C4-2B (cell line): ENCODE measurements around the gene ZBTB20.

Experiments
- H3K27ac ChIP-seq: fragments of 450-650 bp; 2 replicates; pipeline ENCODE4 v1.5.1; 2017
- CTCF ChIP-seq: fragments of 450-650 bp; conservative IDR thresholded peaks from 2 replicates; pipeline ENCODE4 v1.5.1; 2017; ENCODE audit warnings: mild to moderate bottlenecking
- ZFX ChIP-seq: fragments of 450-650 bp; IDR thresholded peaks from 2 replicates; pipeline ENCODE4 v1.6.1; 2017

ZBTB20 gene

GRCh38 chr3:114642951-114643741 lies 503.9 kb downstream of the ZBTB20 start:
- TF ChIP-seq CTCF (no peak), ZFX (no peak)
- H3K27ac ChIP-seq, result no peak overlapping the region

- no peak overlapping the region for H3K27ac ChIP-seq
- TF ChIP-seq CTCF, result no peak
- TF ChIP-seq ZFX, result no peak
Measured at GRCh38 chr3:114640126-114640525, 507.0 kb downstream of the ZBTB20 start.

- no peak for TF ChIP-seq ZFX
- no peak for TF ChIP-seq CTCF
- H3K27ac ChIP-seq, result no peak overlapping the region
Measured at GRCh38 chr3:114639171-114639570, 507.9 kb downstream of the ZBTB20 start.

- H3K27ac ChIP-seq, result no peak overlapping the region
- no peak for TF ChIP-seq CTCF
- no peak for TF ChIP-seq ZFX
Measured at GRCh38 chr3:114635878-114636277, 511.2 kb downstream of the ZBTB20 start.

- no peak for TF ChIP-seq CTCF
- TF ChIP-seq ZFX, result no peak
- no peak overlapping the region for H3K27ac ChIP-seq
Measured at GRCh38 chr3:114634635-114635034, 512.5 kb downstream of the ZBTB20 start.

GRCh38 chr3:114632757-114633424 lies 514.2 kb downstream of the ZBTB20 start:
- no peak overlapping the region for H3K27ac ChIP-seq
- TF ChIP-seq ZFX (no peak), CTCF (no peak)

- no peak overlapping the region for H3K27ac ChIP-seq
- no peak for TF ChIP-seq CTCF
Measured at GRCh38 chr3:114627770-114628169, 519.3 kb downstream of the ZBTB20 start.
